ENCODE measurements around the gene NKD1.
"Not testable (repeated sequence)": the region's sequence is repeated elsewhere in the genome, so short reads cannot be mapped to it uniquely, and the experiment has no call there.

Gene NKD1

GRCh38 chr16:50548125-50548908 is at the start of gene NKD1:
Gene NKD1 (plus strand): TSS chr16:50548396. CDS start chr16:50548554, 158 bp downstream.
- Histone ChIP-seq H3K27ac (ENCODE audit: low read length) (no peak within 1 kb of the TSS), H3K9ac (ENCODE audit: low read length) (no peak within 1 kb of the TSS), H3K4me3 (ENCODE audit: low read length) (peak within 1 kb of the TSS; percentile 62), H3K9me3 (ENCODE audit: control insufficient read depth, low read depth, low read length) (no peaks in the 10 kb centered on the region), H3K4me1 (ENCODE audit: control insufficient read depth, low read depth, low read length) (no peaks in the 10 kb centered on the region), H3K36me3 (ENCODE audit: control insufficient read depth, low read depth, low read length) (no peaks in the 10 kb centered on the region), H3K27me3 (ENCODE audit: control insufficient read depth, insufficient read depth, low read length) (peaks cover 52% of the 10 kb centered on the region)

GRCh38 chr16:50498431-50499155 is 49.6 kb upstream of the NKD1 start:
- no peaks in the 10 kb centered on the region for H3K36me3 ChIP-seq (ENCODE audit: control insufficient read depth, low read depth, low read length)
- H3K27ac ChIP-seq (ENCODE audit: low read length) = no peak overlapping the region
- H3K4me1 ChIP-seq (ENCODE audit: control insufficient read depth, low read depth, low read length) = peaks cover 6% of the 10 kb centered on the region
- no peak overlapping the region for H3K9ac ChIP-seq (ENCODE audit: low read length)
- no peaks in the 10 kb centered on the region for H3K9me3 ChIP-seq (ENCODE audit: control insufficient read depth, low read depth, low read length)
- H3K4me3 ChIP-seq (ENCODE audit: low read length) = no peak overlapping the region
- H3K27me3 ChIP-seq (ENCODE audit: control insufficient read depth, insufficient read depth, low read length) = no peaks in the 10 kb centered on the region

GRCh38 chr16:50499254-50499653 is 48.9 kb upstream of the NKD1 start:
- Histone ChIP-seq H3K4me1 (ENCODE audit: control insufficient read depth, low read depth, low read length) (peaks cover 6% of the 10 kb centered on the region), H3K36me3 (ENCODE audit: control insufficient read depth, low read depth, low read length) (no peaks in the 10 kb centered on the region), H3K9ac (ENCODE audit: low read length) (no peak overlapping the region), H3K9me3 (ENCODE audit: control insufficient read depth, low read depth, low read length) (no peaks in the 10 kb centered on the region), H3K4me3 (ENCODE audit: low read length) (no peak overlapping the region), H3K27me3 (ENCODE audit: control insufficient read depth, insufficient read depth, low read length) (no peaks in the 10 kb centered on the region), H3K27ac (ENCODE audit: low read length) (no peak overlapping the region)

GRCh38 chr16:50500171-50500874 is 47.9 kb upstream of the NKD1 start:
- Histone ChIP-seq H3K27ac (ENCODE audit: low read length) (no peak overlapping the region), H3K4me3 (ENCODE audit: low read length) (no peak overlapping the region), H3K9me3 (ENCODE audit: control insufficient read depth, low read depth, low read length) (no peaks in the 10 kb centered on the region), H3K36me3 (ENCODE audit: control insufficient read depth, low read depth, low read length) (no peaks in the 10 kb centered on the region), H3K4me1 (ENCODE audit: control insufficient read depth, low read depth, low read length) (peaks cover 7% of the 10 kb centered on the region), H3K9ac (ENCODE audit: low read length) (no peak overlapping the region), H3K27me3 (ENCODE audit: control insufficient read depth, insufficient read depth, low read length) (no peaks in the 10 kb centered on the region)

GRCh38 chr16:50501251-50501650 is 46.9 kb upstream of the NKD1 start:
- Histone ChIP-seq H3K4me3 (ENCODE audit: low read length) (no peak overlapping the region), H3K9me3 (ENCODE audit: control insufficient read depth, low read depth, low read length) (no peaks in the 10 kb centered on the region), H3K27ac (ENCODE audit: low read length) (no peak overlapping the region), H3K36me3 (ENCODE audit: control insufficient read depth, low read depth, low read length) (no peaks in the 10 kb centered on the region), H3K4me1 (ENCODE audit: control insufficient read depth, low read depth, low read length) (peaks cover 15% of the 10 kb centered on the region), H3K27me3 (ENCODE audit: control insufficient read depth, insufficient read depth, low read length) (no peaks in the 10 kb centered on the region), H3K9ac (ENCODE audit: low read length) (no peak overlapping the region)

GRCh38 chr16:50501986-50502615 is 46.1 kb upstream of the NKD1 start:
- Histone ChIP-seq H3K9ac (ENCODE audit: low read length) (no peak overlapping the region), H3K27me3 (ENCODE audit: control insufficient read depth, insufficient read depth, low read length) (no peaks in the 10 kb centered on the region)

GRCh38 chr16:50502616-50503011 is 45.6 kb upstream of the NKD1 start:
- no peaks in the 10 kb centered on the region for H3K9me3 ChIP-seq (ENCODE audit: control insufficient read depth, low read depth, low read length)
- H3K9ac ChIP-seq (ENCODE audit: low read length) = no peak overlapping the region
- H3K27ac ChIP-seq (ENCODE audit: low read length) = no peak overlapping the region
- no peak overlapping the region for H3K4me3 ChIP-seq (ENCODE audit: low read length)
- no peaks in the 10 kb centered on the region for H3K36me3 ChIP-seq (ENCODE audit: control insufficient read depth, low read depth, low read length)
- H3K4me1 ChIP-seq (ENCODE audit: control insufficient read depth, low read depth, low read length) = peaks cover 15% of the 10 kb centered on the region
- no peaks in the 10 kb centered on the region for H3K27me3 ChIP-seq (ENCODE audit: control insufficient read depth, insufficient read depth, low read length)

More at GRCh38 chr16:50501986-50502615, 46.1 kb upstream of the NKD1 start:
- no peak overlapping the region for H3K4me3 ChIP-seq (ENCODE audit: low read length)
- H3K27ac ChIP-seq (ENCODE audit: low read length) = no peak overlapping the region
- H3K36me3 ChIP-seq (ENCODE audit: control insufficient read depth, low read depth, low read length) = no peaks in the 10 kb centered on the region
- no peaks in the 10 kb centered on the region for H3K9me3 ChIP-seq (ENCODE audit: control insufficient read depth, low read depth, low read length)
- H3K4me1 ChIP-seq (ENCODE audit: control insufficient read depth, low read depth, low read length) = peaks cover 15% of the 10 kb centered on the region

GRCh38 chr16:50503868-50504531 is 44.2 kb upstream of the NKD1 start:
- H3K4me3 ChIP-seq (ENCODE audit: low read length); H3K36me3 ChIP-seq (ENCODE audit: control insufficient read depth, low read depth, low read length); H3K4me1 ChIP-seq (ENCODE audit: control insufficient read depth, low read depth, low read length); H3K27me3 ChIP-seq (ENCODE audit: control insufficient read depth, insufficient read depth, low read length); H3K9me3 ChIP-seq (ENCODE audit: control insufficient read depth, low read depth, low read length); H3K9ac ChIP-seq (ENCODE audit: low read length); H3K27ac ChIP-seq (ENCODE audit: low read length): not testable (repeated sequence)

GRCh38 chr16:50505115-50505514 is 43.1 kb upstream of the NKD1 start:
- Histone ChIP-seq H3K4me3 (ENCODE audit: low read length) (no peak overlapping the region), H3K4me1 (ENCODE audit: control insufficient read depth, low read depth, low read length) (peaks cover 8% of the 10 kb centered on the region), H3K9ac (ENCODE audit: low read length) (no peak overlapping the region), H3K27ac (ENCODE audit: low read length) (no peak overlapping the region), H3K27me3 (ENCODE audit: control insufficient read depth, insufficient read depth, low read length) (no peaks in the 10 kb centered on the region), H3K9me3 (ENCODE audit: control insufficient read depth, low read depth, low read length) (no peaks in the 10 kb centered on the region), H3K36me3 (ENCODE audit: control insufficient read depth, low read depth, low read length) (no peaks in the 10 kb centered on the region)

- Histone ChIP-seq H3K9me3 (ENCODE audit: control insufficient read depth, low read depth, low read length) (no peaks in the 10 kb centered on the region), H3K27me3 (ENCODE audit: control insufficient read depth, insufficient read depth, low read length) (no peaks in the 10 kb centered on the region), H3K27ac (ENCODE audit: low read length) (no peak overlapping the region), H3K4me1 (ENCODE audit: control insufficient read depth, low read depth, low read length) (peaks cover 8% of the 10 kb centered on the region), H3K36me3 (ENCODE audit: control insufficient read depth, low read depth, low read length) (no peaks in the 10 kb centered on the region), H3K4me3 (ENCODE audit: low read length) (no peak overlapping the region), H3K9ac (ENCODE audit: low read length) (no peak overlapping the region)
These were observed 42.3 kb upstream of the NKD1 start for GRCh38 chr16:50505714-50506542.
